ENCODE measurements around the gene APOC4. TPM values are rescaled to one million over a fixed set of nuclear protein-coding genes. Genes with fewer than 3 reads are reported as not detected.
A peak's percentile ranks its signal among the peaks of the same experiment; 100 is the strongest.

APOC4 gene, protein sequence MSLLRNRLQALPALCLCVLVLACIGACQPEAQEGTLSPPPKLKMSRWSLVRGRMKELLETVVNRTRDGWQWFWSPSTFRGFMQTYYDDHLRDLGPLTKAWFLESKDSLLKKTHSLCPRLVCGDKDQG
- total RNA-seq (2022) (not detected in 2 replicates), Bru-seq, nascent RNA (not detected), BruChase-seq, experiment 1, labeled RNA remaining after a 6-hour chase (not detected), BruChase-seq, experiment 2, labeled RNA remaining after a 2-hour chase (not detected)
- long read RNA-seq, result 0 reads

- H3K27ac Mint-ChIP-seq (ENCODE audit: low read depth, unreplicated experiment), result no peak within 1 kb of the TSS
- TF ChIP-seq CTCF (IDR thresholded peaks at IDR 0.05; ENCODE audit: unreplicated experiment), result no peak
- no peak within 1 kb of the TSS for H3K4me3 Mint-ChIP-seq (ENCODE audit: unreplicated experiment)
- intact Hi-C loops (cut with micrococcal nuclease), result no loop called here
- ChIA-PET POLR2A (no interaction called here), CTCF (interaction anchor here (0.7 kb wide), 1 partner anchor 10 kb away, joined by 4 read pairs; no protein-coding TSS in a partner anchor)
- H3K9me3 Mint-ChIP-seq (ENCODE audit: unreplicated experiment), result no peaks in the 10 kb centered on the region
- peaks cover 11% of the 10 kb centered on the region for H3K4me1 Mint-ChIP-seq (ENCODE audit: insufficient read depth, unreplicated experiment)
- H3K27me3 Mint-ChIP-seq (ENCODE audit: insufficient read depth, unreplicated experiment), result no peaks in the 10 kb centered on the region
- BruUV-seq (replicated peaks), result no TSS peak
- H3K36me3 Mint-ChIP-seq (ENCODE audit: insufficient read depth, unreplicated experiment), result no peaks in the 10 kb centered on the region
- DNase-seq (ENCODE audit: unreplicated experiment), result no peak
Measured at GRCh38 chr19:44942067-44942571, at the start of gene APOC4. Gene APOC4 (plus strand): TSS chr19:44942237. CDS start chr19:44942278, 41 bp downstream.

GRCh38 chr19:44892932-44893331 is 49.1 kb upstream of the APOC4 start:
- Mint-ChIP-seq H3K4me1 (ENCODE audit: insufficient read depth, unreplicated experiment) (peaks cover 25% of the 10 kb centered on the region), H3K36me3 (ENCODE audit: insufficient read depth, unreplicated experiment) (peaks cover 55% of the 10 kb centered on the region), H3K27ac (ENCODE audit: low read depth, unreplicated experiment) (peak overlapping the region; percentile 70), H3K27me3 (ENCODE audit: insufficient read depth, unreplicated experiment) (no peaks in the 10 kb centered on the region), H3K4me3 (ENCODE audit: unreplicated experiment) (peak overlapping the region; percentile 74), H3K9me3 (ENCODE audit: unreplicated experiment) (no peaks in the 10 kb centered on the region)
- intact Hi-C loops (cut with micrococcal nuclease), result no loop called here
- ChIA-PET POLR2A (interaction anchor here (0.8 kb wide), 1 partner anchor 62 kb away, joined by 3 read pairs; no protein-coding TSS in a partner anchor), CTCF (interaction anchor here (0.6 to 2.5 kb wide), 6 partner anchors 9 to 288 kb away, joined by 3 to 16 read pairs (median 4); no protein-coding TSS in a partner anchor)
- DNase-seq (ENCODE audit: unreplicated experiment), result no peak
- no peak for TF ChIP-seq CTCF (IDR thresholded peaks at IDR 0.05; ENCODE audit: unreplicated experiment)
- no TSS peak for BruUV-seq (replicated peaks)

- ChIA-PET CTCF (interaction anchor here (1.3 to 2.5 kb wide), 4 partner anchors 8 to 12 kb away, joined by 3 to 16 read pairs (median 8); partner anchors contain the start of gene APOE), POLR2A (no interaction called here)
- peaks cover 25% of the 10 kb centered on the region for H3K4me1 Mint-ChIP-seq (ENCODE audit: insufficient read depth, unreplicated experiment)
- H3K27me3 Mint-ChIP-seq (ENCODE audit: insufficient read depth, unreplicated experiment), result no peaks in the 10 kb centered on the region
- peak overlapping the region; percentile 74 for H3K4me3 Mint-ChIP-seq (ENCODE audit: unreplicated experiment)
- no peak for DNase-seq (ENCODE audit: unreplicated experiment)
- H3K36me3 Mint-ChIP-seq (ENCODE audit: insufficient read depth, unreplicated experiment), result peaks cover 61% of the 10 kb centered on the region
- intact Hi-C loops (cut with micrococcal nuclease), result no loop called here
- no peaks in the 10 kb centered on the region for H3K9me3 Mint-ChIP-seq (ENCODE audit: unreplicated experiment)
- no TSS peak for BruUV-seq (replicated peaks)
- H3K27ac Mint-ChIP-seq (ENCODE audit: low read depth, unreplicated experiment), result no peak overlapping the region
- no peak for TF ChIP-seq CTCF (IDR thresholded peaks at IDR 0.05; ENCODE audit: unreplicated experiment)
Measured at GRCh38 chr19:44893332-44894051, 48.5 kb upstream of the APOC4 start.

- no TSS peak for BruUV-seq (replicated peaks)
- no peak overlapping the region for H3K4me3 Mint-ChIP-seq (ENCODE audit: unreplicated experiment)
- peaks cover 25% of the 10 kb centered on the region for H3K4me1 Mint-ChIP-seq (ENCODE audit: insufficient read depth, unreplicated experiment)
- H3K27me3 Mint-ChIP-seq (ENCODE audit: insufficient read depth, unreplicated experiment), result no peaks in the 10 kb centered on the region
- peaks cover 66% of the 10 kb centered on the region for H3K36me3 Mint-ChIP-seq (ENCODE audit: insufficient read depth, unreplicated experiment)
- no peak overlapping the region for H3K27ac Mint-ChIP-seq (ENCODE audit: low read depth, unreplicated experiment)
- POLR2A ChIA-PET, result no interaction called here
- CTCF ChIA-PET, result interaction anchor here (2.1 to 2.2 kb wide), 2 partner anchors 9 to 12 kb away, joined by 5 to 10 read pairs; partner anchors contain the start of gene APOE
- no peak for DNase-seq (ENCODE audit: unreplicated experiment)
- no peak for TF ChIP-seq CTCF (IDR thresholded peaks at IDR 0.05; ENCODE audit: unreplicated experiment)
- H3K9me3 Mint-ChIP-seq (ENCODE audit: unreplicated experiment), result no peaks in the 10 kb centered on the region
- intact Hi-C loops (cut with micrococcal nuclease), result no loop called here
Measured at GRCh38 chr19:44894052-44894400, 48.0 kb upstream of the APOC4 start.

All from MCF 10A (cell line).